ENCODE measurements around the gene LTC4S.

The LTC4S gene

GRCh38 chr5:179812135-179812825, 18.5 kb downstream of the LTC4S start:
- DNase-seq, result no peak

DNA sequence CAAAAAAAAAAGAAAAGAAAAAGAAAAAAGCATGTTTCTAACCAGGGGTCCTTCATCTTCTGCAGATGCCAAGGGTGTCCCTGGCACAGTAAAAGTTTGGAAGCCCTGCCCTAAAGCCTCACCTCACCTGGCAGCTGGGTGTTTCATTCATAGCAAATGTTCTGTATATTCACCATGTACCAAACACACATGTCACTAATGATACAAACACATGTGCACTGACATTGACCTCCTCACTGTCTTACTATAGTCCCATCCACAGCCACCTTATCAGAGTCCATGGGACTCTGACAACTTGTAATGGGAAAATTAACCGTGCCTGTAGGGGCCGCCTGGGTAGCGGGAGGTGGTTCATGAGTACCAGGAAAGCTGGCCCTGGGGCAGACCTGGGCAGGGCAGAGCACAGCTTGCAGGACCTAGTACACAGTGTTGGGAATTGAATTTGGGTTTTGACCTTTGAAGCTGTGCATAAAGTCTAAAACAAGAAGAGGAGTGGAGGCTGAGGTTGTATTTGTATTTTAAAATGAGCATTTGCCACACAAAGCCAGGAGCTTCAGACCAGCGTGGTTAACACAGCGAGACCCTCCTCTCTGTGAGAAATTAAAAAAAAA, 19.3 kb downstream of the LTC4S start:
- DNase-seq, result no peak

- DNase-seq, result no peak
Measured at GRCh38 chr5:179814090-179814489, 20.3 kb downstream of the LTC4S start.

DNA sequence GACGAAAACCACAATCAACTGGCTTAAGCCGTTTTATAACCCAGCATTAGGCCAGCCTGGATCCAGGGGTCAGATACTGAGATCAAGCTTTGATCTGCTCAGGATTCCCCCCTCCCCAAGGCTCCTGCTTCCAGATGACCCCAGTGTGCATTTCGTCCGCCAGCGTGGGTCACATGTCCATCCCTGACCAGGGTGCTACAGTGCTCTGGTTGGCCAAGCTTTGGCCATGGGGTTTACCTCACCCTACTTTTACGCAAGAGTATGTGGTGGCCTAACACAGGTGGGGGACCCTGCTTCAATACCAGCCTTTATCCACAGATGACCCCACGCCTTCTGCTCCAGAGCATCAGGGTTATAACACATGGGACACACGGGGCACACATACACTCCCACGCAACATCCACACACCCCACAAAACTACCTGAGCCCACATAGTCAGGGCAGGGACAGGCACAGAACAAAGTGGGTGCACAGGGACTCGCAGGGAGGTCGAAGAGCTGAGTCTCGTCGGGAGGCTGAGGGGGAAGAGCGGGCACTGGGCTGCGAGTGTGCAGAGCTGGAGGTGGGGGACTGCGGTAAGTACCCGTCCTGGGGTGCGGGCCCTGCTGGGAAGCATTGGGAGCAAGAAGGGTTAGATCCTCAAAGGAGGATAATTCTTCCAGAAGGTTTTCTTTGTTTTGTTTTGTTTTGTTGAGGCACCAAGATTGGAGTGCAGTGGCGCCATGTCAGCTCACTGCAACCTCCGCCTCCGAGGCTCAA, 21.9 kb downstream of the LTC4S start:
- no peak for DNase-seq

DNA sequence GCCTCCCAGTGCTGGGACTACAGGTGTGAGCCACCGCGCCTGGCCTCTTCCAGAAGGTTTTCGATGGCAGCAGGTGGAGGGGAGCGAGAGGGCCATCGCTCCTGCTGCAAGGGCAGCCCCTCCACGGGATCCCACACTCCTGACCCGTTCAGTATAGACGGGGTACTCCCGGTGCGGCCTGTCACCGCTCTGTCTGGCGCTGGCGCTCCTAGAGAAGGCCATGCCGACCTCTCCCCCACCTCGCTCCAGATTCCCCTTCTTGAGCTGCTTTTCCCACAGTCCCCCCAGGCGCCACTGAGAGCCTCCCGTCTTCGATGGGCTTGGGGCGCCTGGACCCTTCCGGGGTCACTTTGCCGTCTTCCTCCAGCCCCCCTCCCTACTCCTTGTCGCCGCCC, 22.6 kb downstream of the LTC4S start:
- DNase-seq, result no peak

DNA sequence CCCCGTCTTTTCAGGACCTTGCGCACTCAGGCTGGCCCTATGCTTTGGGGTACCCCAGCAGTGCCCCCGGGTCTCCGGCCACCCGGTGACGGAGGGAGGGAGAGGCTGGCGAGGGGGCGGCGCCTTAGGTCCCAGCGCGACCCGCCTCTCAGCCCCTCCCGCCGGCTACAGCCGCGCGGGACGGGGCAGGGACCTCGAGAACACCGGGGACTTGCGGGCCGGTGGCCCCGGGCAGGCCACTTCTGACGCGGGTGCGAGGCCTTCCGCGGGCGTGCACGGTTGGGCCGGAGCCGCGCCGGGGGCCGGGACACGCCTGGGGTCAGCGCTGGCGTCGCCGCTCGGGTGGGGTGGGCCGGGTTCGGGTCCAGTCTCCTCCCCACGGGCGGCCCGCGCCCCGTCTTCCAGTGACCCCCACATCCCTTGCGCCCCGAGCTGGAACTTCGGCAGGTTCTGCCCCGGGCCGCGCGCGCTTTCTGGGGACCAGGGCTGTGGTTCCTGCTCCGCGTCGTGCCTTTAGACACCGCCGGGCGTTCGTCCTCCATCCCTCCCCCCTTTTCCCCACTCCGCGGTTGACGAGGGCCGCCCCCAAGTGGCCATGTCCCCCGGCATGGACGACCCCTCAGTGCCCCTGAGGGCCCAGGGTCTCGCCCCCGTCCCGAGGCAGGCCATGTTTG, 23.1 kb downstream of the LTC4S start:
- no peak for DNase-seq

- no peak for DNase-seq
Measured at GRCh38 chr5:179817470-179817840, 23.7 kb downstream of the LTC4S start.

DNA sequence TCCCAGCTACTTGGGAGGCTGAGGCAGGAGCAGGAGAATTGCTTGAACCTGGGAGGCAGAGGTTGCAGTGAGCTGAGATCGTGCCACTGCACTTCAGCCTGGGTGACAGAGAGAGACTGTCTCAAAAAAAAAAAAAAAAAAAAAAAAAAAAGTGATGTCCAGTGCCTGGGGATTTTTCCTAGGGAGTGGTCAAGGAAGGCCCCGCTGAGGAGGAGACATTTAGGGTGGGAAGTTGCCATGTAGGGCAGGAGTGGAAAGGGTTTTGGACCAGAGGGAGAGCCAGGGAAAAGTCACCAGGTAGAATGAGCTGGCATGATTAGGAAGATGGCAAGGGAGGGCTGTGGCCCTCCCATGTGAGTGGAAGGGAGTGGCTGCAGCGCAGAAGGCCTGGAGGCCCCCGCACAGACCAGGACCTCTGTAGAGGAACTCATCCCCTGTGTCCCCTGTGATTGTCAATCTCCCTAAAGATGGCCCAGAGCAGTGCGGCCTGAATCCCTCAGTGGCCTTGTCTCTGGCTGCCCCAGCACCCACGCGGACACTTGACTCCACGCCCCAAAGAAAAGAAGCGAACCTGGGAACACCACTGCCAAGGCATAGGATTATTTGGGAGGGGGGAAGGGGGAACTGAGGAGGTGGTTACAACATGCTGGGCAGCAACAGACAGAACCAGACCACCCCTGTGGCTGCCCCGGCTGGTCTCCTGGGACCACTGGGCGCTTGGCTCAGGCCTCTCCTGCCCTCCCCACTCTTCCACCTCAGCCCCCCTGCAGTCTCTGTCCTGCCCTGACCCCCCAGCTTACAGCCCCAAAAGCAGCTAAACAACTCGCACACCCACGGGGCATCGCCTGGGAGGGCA, 24.3 kb downstream of the LTC4S start:
- DNase-seq, result no peak

- DNase-seq, result peak; percentile 29
Measured at GRCh38 chr5:179818746-179819295, 25.0 kb downstream of the LTC4S start.

DNA sequence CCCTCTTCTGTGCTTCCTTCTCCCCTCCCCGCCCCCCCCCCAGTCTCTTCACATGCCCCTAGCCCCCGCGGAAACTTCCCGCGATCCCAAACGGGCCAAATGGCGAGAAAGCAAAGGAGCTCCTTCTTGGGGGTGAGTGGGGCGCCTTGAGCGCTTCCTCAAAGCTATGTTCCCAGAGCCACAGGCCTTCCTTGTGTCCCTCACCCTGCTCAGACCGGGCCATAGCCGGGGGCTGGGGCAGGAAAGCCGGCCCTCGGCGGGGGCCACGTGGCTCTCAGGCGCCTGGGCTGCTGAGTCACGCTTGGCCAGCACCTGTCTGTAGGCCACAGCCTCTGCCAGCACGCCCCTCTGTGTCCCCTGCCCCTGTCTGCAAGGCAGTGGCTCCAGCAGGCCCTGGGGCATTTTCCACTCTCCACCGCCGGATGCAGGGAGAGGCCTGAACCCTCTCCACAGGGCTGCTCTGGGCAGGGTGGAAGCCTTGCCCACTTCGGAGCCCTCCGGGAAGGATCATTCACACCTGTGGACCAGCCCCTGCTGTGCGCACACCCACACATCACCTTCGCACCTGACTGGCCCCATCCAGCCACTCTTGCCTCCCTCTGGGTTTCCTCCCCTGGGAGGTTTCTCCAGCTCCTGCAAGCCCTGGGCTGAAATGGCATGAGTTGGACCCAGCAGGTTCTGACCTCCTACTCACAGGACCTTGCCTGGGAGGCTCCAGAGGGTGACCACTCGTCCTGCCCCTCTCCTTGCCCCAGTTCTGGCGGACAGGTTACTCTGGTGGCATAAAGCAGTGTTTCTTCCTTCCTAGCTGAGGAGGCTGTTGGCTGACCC, 25.7 kb downstream of the LTC4S start:
- DNase-seq, result peak; percentile 44

- DNase-seq, result no peak
Measured at GRCh38 chr5:179820127-179820482, 26.3 kb downstream of the LTC4S start.

DNA sequence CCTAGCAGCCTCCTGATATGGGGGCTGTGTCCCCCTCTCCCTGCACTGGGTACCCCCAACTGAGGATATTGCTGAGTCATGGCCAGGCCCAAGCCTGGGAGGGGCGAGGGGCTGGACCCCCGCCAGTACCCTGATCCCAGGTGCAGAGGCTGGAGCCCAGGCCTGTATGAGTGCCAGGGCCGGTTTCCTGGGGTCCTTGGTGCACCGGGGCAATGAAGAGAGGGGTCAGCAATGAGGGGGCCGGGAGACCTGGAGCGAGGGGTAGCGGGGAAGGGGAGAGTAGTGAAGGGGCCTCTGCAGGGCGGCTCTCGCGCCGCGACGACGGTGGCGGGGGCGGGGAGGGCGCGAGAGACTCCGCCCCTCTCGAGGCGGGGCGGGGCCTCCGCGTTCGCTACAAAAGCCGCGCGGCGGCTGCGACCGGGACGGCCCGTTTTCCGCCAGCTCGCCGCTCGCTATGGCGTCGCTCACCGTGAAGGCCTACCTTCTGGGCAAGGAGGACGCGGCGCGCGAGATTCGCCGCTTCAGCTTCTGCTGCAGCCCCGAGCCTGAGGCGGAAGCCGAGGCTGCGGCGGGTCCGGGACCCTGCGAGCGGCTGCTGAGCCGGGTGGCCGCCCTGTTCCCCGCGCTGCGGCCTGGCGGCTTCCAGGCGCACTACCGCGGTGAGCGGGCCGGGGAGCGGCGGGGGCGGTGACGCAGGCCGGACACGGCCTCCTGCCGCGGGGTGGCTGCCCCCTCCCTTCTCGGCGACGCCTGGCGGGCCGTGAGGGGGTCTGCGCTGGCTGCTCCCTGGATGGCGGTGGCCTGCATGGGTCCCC, 26.9 kb downstream of the LTC4S start, which contains the start of gene SQSTM1:
TSS of gene SQSTM1 (plus strand) at position 423 of the 815 bp plus-strand sequence. CDS start at position 455, 32 bp downstream.
- peak; percentile 31 for DNase-seq

GRCh38 chr5:179821298-179822058, 27.7 kb downstream of the LTC4S start:
- DNase-seq, result peak; percentile 60

DNA sequence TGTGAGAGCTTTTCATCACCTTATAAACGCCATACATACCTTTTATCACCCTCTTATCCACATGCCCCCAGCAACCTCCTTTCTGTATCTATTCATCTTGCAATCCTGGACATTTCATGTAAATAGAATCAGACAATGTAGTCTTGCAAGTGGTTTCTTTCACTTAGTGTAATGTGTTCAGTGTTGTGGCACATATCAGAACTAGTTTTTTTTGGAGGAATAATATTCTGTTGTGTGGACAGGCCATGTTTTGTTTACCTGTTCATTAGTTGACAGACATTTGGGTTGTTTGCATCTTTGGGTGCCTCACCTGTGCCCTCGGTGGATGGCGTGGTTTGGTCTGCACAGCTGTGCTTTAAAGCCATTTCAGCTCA, 28.3 kb downstream of the LTC4S start:
- no peak for DNase-seq

- DNase-seq, result no peak
Measured at GRCh38 chr5:179822444-179822990, 28.7 kb downstream of the LTC4S start.

DNA sequence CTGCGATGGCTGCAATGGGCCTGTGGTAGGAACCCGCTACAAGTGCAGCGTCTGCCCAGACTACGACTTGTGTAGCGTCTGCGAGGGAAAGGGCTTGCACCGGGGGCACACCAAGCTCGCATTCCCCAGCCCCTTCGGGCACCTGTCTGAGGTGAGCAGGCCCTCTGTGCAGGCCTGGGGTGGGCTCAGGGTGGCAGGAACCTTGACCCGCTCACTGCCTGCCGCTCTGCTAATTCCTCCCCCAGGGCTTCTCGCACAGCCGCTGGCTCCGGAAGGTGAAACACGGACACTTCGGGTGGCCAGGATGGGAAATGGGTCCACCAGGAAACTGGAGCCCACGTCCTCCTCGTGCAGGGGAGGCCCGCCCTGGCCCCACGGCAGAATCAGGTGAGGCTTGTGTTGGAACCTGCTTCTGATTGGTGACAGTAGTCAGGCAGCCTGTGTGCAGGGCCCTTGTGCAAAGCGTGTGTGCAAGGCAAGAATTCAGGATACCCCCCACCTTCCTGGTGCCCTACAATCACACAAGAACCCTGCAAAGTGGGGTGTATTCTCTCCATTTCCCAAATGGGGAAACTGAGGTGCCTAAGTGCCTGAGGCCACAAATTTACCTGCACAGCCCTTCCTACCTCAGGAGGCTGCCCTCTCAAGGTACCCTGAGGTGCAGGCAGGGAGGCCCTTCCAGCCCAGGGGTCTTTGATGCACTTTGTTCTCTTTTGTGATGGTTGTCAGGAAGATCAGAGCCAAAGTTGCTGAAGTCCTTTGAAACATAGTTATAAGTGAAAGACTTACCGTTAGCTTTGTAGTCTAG, 30.4 kb downstream of the LTC4S start:
- no peak for DNase-seq

DNA sequence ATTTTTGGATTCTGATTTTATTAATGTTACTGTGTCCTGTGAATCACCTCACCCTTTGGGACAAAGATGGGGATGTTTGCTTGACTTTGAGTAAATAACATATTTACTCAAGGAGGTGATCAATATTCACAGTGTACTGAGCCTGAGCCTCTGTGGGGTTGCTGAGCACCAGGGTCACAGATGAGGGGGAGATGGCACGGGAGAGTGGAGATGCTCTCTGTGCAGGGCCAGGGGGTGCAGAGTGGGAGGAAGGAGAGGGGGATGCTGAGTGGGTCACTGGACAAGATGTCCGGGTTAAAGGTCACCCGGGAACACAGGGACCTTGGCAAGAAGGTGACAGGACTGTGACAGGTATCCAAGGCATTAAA, 30.9 kb downstream of the LTC4S start:
- no peak for DNase-seq

GRCh38 chr5:179825655-179826182, 31.9 kb downstream of the LTC4S start:
- DNase-seq, result no peak
